ENCODE measurements around the gene TACO1. TPM values are rescaled to one million over a fixed set of nuclear protein-coding genes. Genes with fewer than 3 reads are reported as not detected.

TACO1 gene
- total and polyA plus RNA-seq, 2 of the 4 experiments (the other 2 are of a cell fraction): 6.5 to 28.8 TPM

GRCh38 chr17:63634163-63634562 lies 33.5 kb downstream of the TACO1 start:
- ATAC-seq (ENCODE audit: low read depth): peak; percentile 69

More at GRCh38 chr17:63634163-63634562, 33.5 kb downstream of the TACO1 start:
- H2BK5ac ChIP-seq (ENCODE audit: low read depth, low read length, poor library complexity, severe bottlenecking): no peak overlapping the region
- H2BK20ac ChIP-seq (ENCODE audit: low read depth, low read length): no peak overlapping the region
- peaks cover 26 to 37% of the 10 kb centered on the region in 2 experiments; a peak in 3 of 4 replicates for H3K79me1 ChIP-seq (ENCODE audit: low read depth in 1 of 2, low read length in 2 of 2)
- H4K91ac ChIP-seq (ENCODE audit: insufficient read depth, low read depth, low read length): no peak overlapping the region
- dilution Hi-C loops (cut with HindIII; ENCODE audit: low sequenced_read_pairs, unreplicated experiment): no loop called here
- no peak overlapping the region for H4K8ac ChIP-seq (ENCODE audit: low read depth in 2 of 2, low read length in 2 of 2)
- H3K56ac ChIP-seq (ENCODE audit: extremely low read depth, insufficient read depth, low read length): no peak overlapping the region
- ChIA-PET CTCF (interaction anchor here (0.6 kb wide), 1 partner anchor 645 kb away, joined by 4 read pairs; no protein-coding TSS in a partner anchor), POLR2A (ENCODE audit: unreplicated experiment) (no interaction called here)
- H2AK5ac ChIP-seq (ENCODE audit: low read depth, low read length): no peak overlapping the region
- BruUV-seq (replicated peaks): no TSS peak
- intact Hi-C loops (cut with micrococcal nuclease): no loop called here
- no peak overlapping the region for H3K23ac ChIP-seq (ENCODE audit: low read depth, low read length)
- WGBS, 2 experiments (ENCODE audit: extremely low coverage in 2 of 2, insufficient read length in 1 of 2): 60% methylated on average over 1 of the region's 4 CpGs; no CpG with 5 or more reads in 1 of the 2 experiments
- TF ChIP-seq, protein P1, sequence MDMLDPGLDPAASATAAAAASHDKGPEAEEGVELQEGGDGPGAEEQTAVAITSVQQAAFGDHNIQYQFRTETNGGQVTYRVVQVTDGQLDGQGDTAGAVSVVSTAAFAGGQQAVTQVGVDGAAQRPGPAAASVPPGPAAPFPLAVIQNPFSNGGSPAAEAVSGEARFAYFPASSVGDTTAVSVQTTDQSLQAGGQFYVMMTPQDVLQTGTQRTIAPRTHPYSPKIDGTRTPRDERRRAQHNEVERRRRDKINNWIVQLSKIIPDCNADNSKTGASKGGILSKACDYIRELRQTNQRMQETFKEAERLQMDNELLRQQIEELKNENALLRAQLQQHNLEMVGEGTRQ (IDR thresholded peaks at IDR 0.05; ENCODE audit: low read depth, low read length): no peak
- TF ChIP-seq POLR2A (IDR thresholded peaks at IDR 0.05; ENCODE audit: low read depth, low read length) (no peak), MXI1 (IDR thresholded peaks at IDR 0.05; ENCODE audit: borderline replicate concordance, low read depth, low read length) (no peak), MAFK (IDR thresholded peaks at IDR 0.05; ENCODE audit: low read depth, low read length) (no peak), CHD1 (IDR thresholded peaks at IDR 0.05; ENCODE audit: low read depth, low read length) (no peak)
- TF ChIP-seq, protein P2, sequence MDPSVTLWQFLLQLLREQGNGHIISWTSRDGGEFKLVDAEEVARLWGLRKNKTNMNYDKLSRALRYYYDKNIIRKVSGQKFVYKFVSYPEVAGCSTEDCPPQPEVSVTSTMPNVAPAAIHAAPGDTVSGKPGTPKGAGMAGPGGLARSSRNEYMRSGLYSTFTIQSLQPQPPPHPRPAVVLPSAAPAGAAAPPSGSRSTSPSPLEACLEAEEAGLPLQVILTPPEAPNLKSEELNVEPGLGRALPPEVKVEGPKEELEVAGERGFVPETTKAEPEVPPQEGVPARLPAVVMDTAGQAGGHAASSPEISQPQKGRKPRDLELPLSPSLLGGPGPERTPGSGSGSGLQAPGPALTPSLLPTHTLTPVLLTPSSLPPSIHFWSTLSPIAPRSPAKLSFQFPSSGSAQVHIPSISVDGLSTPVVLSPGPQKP (IDR thresholded peaks at IDR 0.05; ENCODE audit: borderline replicate concordance, low read depth, low read length): no peak
- H3K4ac ChIP-seq (ENCODE audit: low read depth, low read length): no peak overlapping the region
- H3K27me3 ChIP-seq (ENCODE audit: control insufficient read depth, insufficient read depth, low read length): no peaks in the 10 kb centered on the region
- peaks cover 14% of the 10 kb centered on the region for H3K36me3 ChIP-seq (ENCODE audit: control insufficient read depth, insufficient read depth, low read length)
- DNase-seq: peak; percentile 31
- no peak overlapping the region for H3K4me3 ChIP-seq (ENCODE audit: insufficient read depth, low read depth, low read length)
- peaks cover 5% of the 10 kb centered on the region for H3K4me1 ChIP-seq (ENCODE audit: control insufficient read depth, insufficient read depth, low read length)
- in situ Hi-C loops (cut with MboI; ENCODE audit: low sequenced_read_pairs): no loop called here
- H3K18ac ChIP-seq (ENCODE audit: low read depth, low read length): no peak overlapping the region; the same call in 1 of the 2 replicates
- H3K14ac ChIP-seq (replicated peaks; ENCODE audit: low read depth, low read length): no peak overlapping the region
- no peak overlapping the region for H3K27ac ChIP-seq (ENCODE audit: insufficient read depth, low read length)
- no peak overlapping the region for H3K9ac ChIP-seq (ENCODE audit: low read depth, low read length)
- H2AFZ ChIP-seq (replicated peaks; ENCODE audit: low read length, poor library complexity): no peak overlapping the region
- H4K20me1 ChIP-seq (ENCODE audit: insufficient read depth, low read length): 0 out of 2 replicates have a peak, but pooled peaks cover 4% of the 10 kb centered on the region
- no peak overlapping the region for H4K5ac ChIP-seq (ENCODE audit: low read depth, low read length)
- 0 out of 2 replicates have a peak, but pooled peaks cover 7% of the 10 kb centered on the region for H3K9me1 ChIP-seq (ENCODE audit: insufficient read depth, low read length)
- H2BK15ac ChIP-seq (ENCODE audit: low read depth, low read length): no peak overlapping the region
- no peak overlapping the region for H2BK120ac ChIP-seq (ENCODE audit: low read depth, low read length)
- H3K9me3 ChIP-seq (ENCODE audit: control insufficient read depth, insufficient read depth, low read length): no peaks in the 10 kb centered on the region
- no peak overlapping the region for H2AK9ac ChIP-seq (replicated peaks; ENCODE audit: low read depth, low read length, poor library complexity)
- no peak overlapping the region for H3K4me2 ChIP-seq (ENCODE audit: low read depth, low read length)
